Hepatocyte (in vitro differentiated cells): ENCODE results near the gene AZIN2. TPM values are rescaled to one million over a fixed set of nuclear protein-coding genes. Genes with fewer than 3 reads are reported as not detected.

ENCODE experiments used
- DNase-seq: peaks from one replicate; pipeline ENCODE4 v3.0.0-alpha.2; 2016; ENCODE audit warnings: low spot score
- H2AFZ ChIP-seq: fragments of 200-600 bp; sonication (generic); 2 replicates; pipeline ENCODE4 v1.6.0; 2016; ENCODE audit warnings: antibody characterized with exemption, mild to moderate bottlenecking
- H3K27ac ChIP-seq: fragments of 200-600 bp; sonication (generic); 2 replicates; pipeline ENCODE4 v1.5.1; 2016; ENCODE audit warnings: mild to moderate bottlenecking
- H3K27me3 ChIP-seq: fragments of 200-600 bp; sonication (generic); 2 replicates; pipeline ENCODE4 v1.6.1; 2016
- H3K36me3 ChIP-seq: fragments of 200-600 bp; sonication (generic); replicated peaks from 2 replicates; pipeline ENCODE4 v1.5.1; 2016; ENCODE audit warnings: low read depth; ENCODE audit not compliant: insufficient read depth
- H3K4me1 ChIP-seq: fragments of 200-600 bp; sonication (generic); 2 replicates; pipeline ENCODE4 v1.5.1; 2016; ENCODE audit warnings: mild to moderate bottlenecking, moderate library complexity; ENCODE audit not compliant: insufficient read depth
- H3K4me2 ChIP-seq: fragments of 200-600 bp; sonication (generic); 2 replicates; pipeline ENCODE4 v1.6.0; 2016
- H3K4me3 ChIP-seq: fragments of 200-600 bp; sonication (generic); 2 replicates; pipeline ENCODE4 v1.5.1; 2016; ENCODE audit warnings: mild to moderate bottlenecking
- H3K79me2 ChIP-seq: fragments of 200-600 bp; sonication (generic); 2 replicates; pipeline ENCODE4 v1.6.0; 2017; ENCODE audit warnings: mild to moderate bottlenecking
- H3K9me2 ChIP-seq: fragments of 200-600 bp; sonication (generic); replicated peaks from 2 replicates; pipeline ENCODE4 v1.6.0; 2017; ENCODE audit warnings: mild to moderate bottlenecking; ENCODE audit not compliant: insufficient read depth
- H3K9me3 ChIP-seq: fragments of 200-600 bp; sonication (generic); 2 replicates; pipeline ENCODE4 v1.5.1; 2016; ENCODE audit warnings: low read depth, mild to moderate bottlenecking
- H4K20me1 ChIP-seq: fragments of 200-600 bp; sonication (generic); 2 replicates; pipeline ENCODE4 v1.6.0; 2016; ENCODE audit warnings: mild to moderate bottlenecking; ENCODE audit not compliant: insufficient read depth, poor library complexity, severe bottlenecking
- EZH2 ChIP-seq: fragments of 200-600 bp; sonication (generic); IDR thresholded peaks from 2 replicates; pipeline ENCODE4 v1.6.1; 2016; ENCODE audit warnings: antibody characterized with exemption, mild to moderate bottlenecking, borderline replicate concordance
- EZH2phosphoT487 ChIP-seq: fragments of 200-600 bp; sonication (generic); IDR thresholded peaks from one replicate; pipeline ENCODE4 v1.6.1; 2018; ENCODE audit warnings: antibody characterized with exemption, mild to moderate bottlenecking, low read depth, moderate library complexity; ENCODE audit not compliant: unreplicated experiment, severe bottlenecking
- WGBS: methylation state at CpG from one replicate; pipeline ENCODE4 v1.1.6; 2016; ENCODE audit warnings: low lambda C conversion rate; ENCODE audit errors: missing lambda C conversion rate; 5-methylcytosine and 5-hydroxymethylcytosine counted together
- polyA plus RNA-seq: library from polyadenylated mRNA; unstranded; fragments of >200 nt; fragmentation: Nextera tagmentation; extraction: Ambion mirVana; gene quantifications from 2 replicates; pipeline ENCODE4 v1.2.1, GENCODE V29; 2016
- total RNA-seq: library from RNA; depleted of rRNA; stranded (reverse); fragments of >200 nt; gene quantifications from 2 replicates; pipeline ENCODE4 v1.2.3, GENCODE V29; 2014
- TF ChIP-seq, protein P1 (sequence below): fragments of 200-600 bp; sonication (generic); IDR thresholded peaks from 2 replicates; pipeline ENCODE4 v1.5.1; 2016; ENCODE audit warnings: antibody characterized with exemption, mild to moderate bottlenecking; ENCODE audit not compliant: poor library complexity

Gene AZIN2
- total and polyA plus RNA-seq, 2 experiments from 2014 or later = 1.8 to 2.8 TPM

DNA sequence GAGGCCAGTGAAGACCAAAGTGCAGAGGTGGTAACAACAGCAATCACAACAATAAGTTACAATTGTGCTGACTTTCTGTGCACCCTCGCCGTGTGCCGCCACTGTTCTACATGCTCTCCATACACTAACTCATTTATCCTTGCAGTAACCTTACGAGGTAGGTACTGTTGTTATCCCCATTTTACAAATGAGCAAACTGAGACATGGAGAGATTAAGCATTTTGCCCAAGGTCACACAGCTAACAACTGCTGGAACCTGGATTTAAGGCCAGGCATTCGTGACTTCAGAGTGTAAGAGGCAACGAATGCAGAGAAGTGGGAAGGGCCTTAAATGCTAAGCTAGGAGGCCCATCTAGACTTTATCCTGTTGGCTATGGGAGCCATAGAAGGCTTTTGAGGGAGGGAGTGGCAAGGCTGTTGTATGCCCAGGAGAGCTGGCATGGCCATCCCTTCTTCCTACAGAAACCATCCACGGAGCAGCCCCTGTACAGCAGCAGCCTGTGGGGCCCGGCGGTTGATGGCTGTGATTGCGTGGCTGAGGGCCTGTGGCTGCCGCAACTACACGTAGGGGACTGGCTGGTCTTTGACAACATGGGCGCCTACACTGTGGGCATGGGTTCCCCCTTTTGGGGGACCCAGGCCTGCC lies 36.6 kb downstream of the AZIN2 start:
- no peak for TF ChIP-seq EZH2phosphoT487
- TF ChIP-seq, protein P1, sequence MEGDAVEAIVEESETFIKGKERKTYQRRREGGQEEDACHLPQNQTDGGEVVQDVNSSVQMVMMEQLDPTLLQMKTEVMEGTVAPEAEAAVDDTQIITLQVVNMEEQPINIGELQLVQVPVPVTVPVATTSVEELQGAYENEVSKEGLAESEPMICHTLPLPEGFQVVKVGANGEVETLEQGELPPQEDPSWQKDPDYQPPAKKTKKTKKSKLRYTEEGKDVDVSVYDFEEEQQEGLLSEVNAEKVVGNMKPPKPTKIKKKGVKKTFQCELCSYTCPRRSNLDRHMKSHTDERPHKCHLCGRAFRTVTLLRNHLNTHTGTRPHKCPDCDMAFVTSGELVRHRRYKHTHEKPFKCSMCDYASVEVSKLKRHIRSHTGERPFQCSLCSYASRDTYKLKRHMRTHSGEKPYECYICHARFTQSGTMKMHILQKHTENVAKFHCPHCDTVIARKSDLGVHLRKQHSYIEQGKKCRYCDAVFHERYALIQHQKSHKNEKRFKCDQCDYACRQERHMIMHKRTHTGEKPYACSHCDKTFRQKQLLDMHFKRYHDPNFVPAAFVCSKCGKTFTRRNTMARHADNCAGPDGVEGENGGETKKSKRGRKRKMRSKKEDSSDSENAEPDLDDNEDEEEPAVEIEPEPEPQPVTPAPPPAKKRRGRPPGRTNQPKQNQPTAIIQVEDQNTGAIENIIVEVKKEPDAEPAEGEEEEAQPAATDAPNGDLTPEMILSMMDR = no peak
- TF ChIP-seq EZH2 = no peak

DNA sequence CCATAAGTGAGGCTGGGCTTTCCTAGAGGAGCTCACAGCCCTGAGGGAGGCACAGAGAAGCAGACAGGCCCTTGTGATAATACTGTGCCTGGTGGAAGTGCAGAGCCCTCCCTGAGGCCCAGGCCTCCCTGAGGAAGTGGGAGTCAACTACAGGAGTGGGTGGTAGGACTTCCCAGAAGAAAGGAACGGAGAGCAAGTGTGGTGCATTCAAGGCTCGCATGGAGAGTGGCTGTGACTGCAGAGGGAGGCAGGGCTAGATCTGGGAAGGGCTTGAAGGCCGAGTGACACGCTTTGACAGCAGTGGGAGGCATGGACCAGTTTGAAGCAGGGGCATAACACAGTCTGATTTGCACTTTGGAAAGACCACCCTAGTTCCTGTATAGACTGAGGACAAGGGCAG lies 37.3 kb downstream of the AZIN2 start:
- no peak for DNase-seq
- Histone ChIP-seq H4K20me1 (no peaks in the 10 kb centered on the region), H3K4me1 (no peaks in the 10 kb centered on the region), H3K27me3 (no peaks in the 10 kb centered on the region), H3K36me3 (no peaks in the 10 kb centered on the region), H3K79me2 (no peaks in the 10 kb centered on the region), H3K9me2 (no peaks in the 10 kb centered on the region), H3K27ac (no peak overlapping the region), H3K4me2 (no peak overlapping the region), H2AFZ (no peak overlapping the region), H3K4me3 (no peak overlapping the region), H3K9me3 (no peaks in the 10 kb centered on the region)
- 83% methylated on average over 4 of the region's 4 CpGs for WGBS
- TF ChIP-seq EZH2phosphoT487 (no peak), EZH2 (no peak)
- TF ChIP-seq, protein P1 = no peak

More for the DNA sequence above, 36.6 kb downstream of the AZIN2 start:
- no peak for DNase-seq
- Histone ChIP-seq H4K20me1 (no peaks in the 10 kb centered on the region), H3K4me3 (no peak overlapping the region), H3K36me3 (no peaks in the 10 kb centered on the region), H3K9me2 (no peaks in the 10 kb centered on the region), H3K79me2 (no peaks in the 10 kb centered on the region), H3K4me2 (no peak overlapping the region), H2AFZ (no peak overlapping the region), H3K27ac (no peak overlapping the region), H3K4me1 (no peaks in the 10 kb centered on the region), H3K9me3 (no peaks in the 10 kb centered on the region), H3K27me3 (no peaks in the 10 kb centered on the region)
- 95% methylated on average over 13 of the region's 13 CpGs for WGBS

DNA sequence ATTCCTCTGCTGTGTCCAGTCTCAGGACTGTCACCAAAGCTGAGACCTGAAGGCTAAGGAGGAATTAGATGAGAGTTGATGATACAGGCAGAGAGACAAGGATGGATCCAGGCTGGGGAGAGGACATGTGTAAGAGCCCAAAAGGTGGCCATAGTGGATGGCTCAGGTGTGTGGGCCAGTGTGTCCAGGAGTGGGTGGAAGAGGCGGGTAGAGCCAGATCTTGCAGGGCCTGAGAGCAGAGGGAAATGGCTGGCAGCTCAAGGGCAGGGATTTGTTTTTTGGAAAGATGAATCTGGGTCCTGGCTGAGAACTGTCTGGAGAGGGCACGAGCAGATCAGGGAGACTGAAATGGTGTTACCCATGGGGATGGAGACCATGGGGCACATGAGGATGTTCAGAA lies 38.1 kb downstream of the AZIN2 start:
- Histone ChIP-seq H3K27ac (no peak overlapping the region), H3K4me2 (no peak overlapping the region), H3K36me3 (no peaks in the 10 kb centered on the region), H3K9me2 (no peaks in the 10 kb centered on the region), H3K4me3 (no peak overlapping the region), H3K79me2 (no peaks in the 10 kb centered on the region), H3K9me3 (no peaks in the 10 kb centered on the region), H3K27me3 (no peaks in the 10 kb centered on the region), H2AFZ (no peak overlapping the region), H4K20me1 (no peaks in the 10 kb centered on the region), H3K4me1 (no peaks in the 10 kb centered on the region)
- WGBS = 94% methylated on average over 2 of the region's 2 CpGs
- no peak for DNase-seq
- TF ChIP-seq EZH2 (no peak), EZH2phosphoT487 (no peak)
- TF ChIP-seq, protein P1 = no peak
